KOPT-K1 (cell line): ENCODE data around the gene OR52R1.

ENCODE experiments used
- H3K27ac ChIP-seq: fragments of 200-600 bp; sonication (generic); 2 replicates; pipeline ENCODE4 v1.5.1; 2016; ENCODE audit warnings: antibody characterized with exemption, mild to moderate bottlenecking, low read depth, low read length; ENCODE audit not compliant: poor library complexity, severe bottlenecking
- H3K36me3 ChIP-seq: fragments of 200-600 bp; sonication (generic); 2 replicates; pipeline ENCODE4 v1.5.1; 2017; ENCODE audit warnings: antibody characterized with exemption, mild to moderate bottlenecking, low read length, moderate library complexity; ENCODE audit not compliant: insufficient read depth
- H3K9me3 ChIP-seq: fragments of 200-600 bp; sonication (generic); 2 replicates; pipeline ENCODE4 v1.5.1; 2017; ENCODE audit warnings: antibody characterized with exemption, low read length, mild to moderate bottlenecking; ENCODE audit not compliant: insufficient read depth, poor library complexity, severe bottlenecking

The OR52R1 gene

GRCh38 chr11:4769838-4770237, 34.3 kb downstream of the OR52R1 start, which contains the start of gene OR51F1:
Gene OR51F1, minus strand, starts transcription at chr11:4769938. Its CDS starts 0 bp downstream, at chr11:4769938.
- Histone ChIP-seq H3K9me3 (no peaks in the 10 kb centered on the region), H3K27ac (no peak within 1 kb of the TSS)

GRCh38 chr11:4768094-4768493, 36.1 kb downstream of the OR52R1 start:
- Histone ChIP-seq H3K9me3 (no peaks in the 10 kb centered on the region), H3K36me3 (no peaks in the 10 kb centered on the region), H3K27ac (no peak overlapping the region)

More at GRCh38 chr11:4769838-4770237, 34.3 kb downstream of the OR52R1 start, which contains the start of gene OR51F1:
- H3K36me3 ChIP-seq: no peaks in the 10 kb centered on the region

GRCh38 chr11:4766420-4767043, 37.6 kb downstream of the OR52R1 start:
- Histone ChIP-seq H3K9me3 (no peaks in the 10 kb centered on the region), H3K36me3 (no peaks in the 10 kb centered on the region), H3K27ac (no peak overlapping the region)

GRCh38 chr11:4763096-4763495, 41.1 kb downstream of the OR52R1 start:
- Histone ChIP-seq H3K27ac (no peak overlapping the region), H3K36me3 (no peaks in the 10 kb centered on the region), H3K9me3 (no peaks in the 10 kb centered on the region)
